Fibroblast of lung (primary cell): Measurements from ENCODE around the gene NCR2.

ENCODE experiments used
- EZH2 ChIP-seq: IDR thresholded peaks from 2 replicates; pipeline ENCODE4 v1.5.1; 2012; ENCODE audit warnings: low read length, control low read depth, mild to moderate bottlenecking; ENCODE audit errors: missing control alignments
- TF ChIP-seq, protein P1 (sequence below), 2 donors: IDR thresholded peaks in 1 of 2; conservative IDR thresholded peaks in 1 of 2; 1 replicate in 1 of 2; 2 replicates in 1 of 2; pipeline ENCODE4 v1.5.1; 2011 to 2012; ENCODE audit warnings: low read length in 2 of 2, control low read depth in 1 of 2, inconsistent platforms in 1 of 2, low read depth in 1 of 2, mild to moderate bottlenecking in 1 of 2

DNA sequence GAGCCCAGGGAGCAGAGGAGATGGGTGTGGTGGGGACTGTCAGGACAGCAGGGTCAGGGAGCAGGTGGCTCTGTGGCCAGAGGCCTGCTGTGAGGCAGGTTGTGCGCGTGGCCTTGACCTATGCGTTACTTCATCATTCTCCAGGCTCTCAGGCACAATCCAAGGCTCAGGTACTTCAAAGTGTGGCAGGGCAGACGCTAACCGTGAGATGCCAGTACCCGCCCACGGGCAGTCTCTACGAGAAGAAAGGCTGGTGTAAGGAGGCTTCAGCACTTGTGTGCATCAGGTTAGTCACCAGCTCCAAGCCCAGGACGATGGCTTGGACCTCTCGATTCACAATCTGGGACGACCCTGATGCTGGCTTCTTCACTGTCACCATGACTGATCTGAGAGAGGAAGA lies 535 bp downstream of the NCR2 start:
- no peak for TF ChIP-seq EZH2
- TF ChIP-seq, protein P1, sequence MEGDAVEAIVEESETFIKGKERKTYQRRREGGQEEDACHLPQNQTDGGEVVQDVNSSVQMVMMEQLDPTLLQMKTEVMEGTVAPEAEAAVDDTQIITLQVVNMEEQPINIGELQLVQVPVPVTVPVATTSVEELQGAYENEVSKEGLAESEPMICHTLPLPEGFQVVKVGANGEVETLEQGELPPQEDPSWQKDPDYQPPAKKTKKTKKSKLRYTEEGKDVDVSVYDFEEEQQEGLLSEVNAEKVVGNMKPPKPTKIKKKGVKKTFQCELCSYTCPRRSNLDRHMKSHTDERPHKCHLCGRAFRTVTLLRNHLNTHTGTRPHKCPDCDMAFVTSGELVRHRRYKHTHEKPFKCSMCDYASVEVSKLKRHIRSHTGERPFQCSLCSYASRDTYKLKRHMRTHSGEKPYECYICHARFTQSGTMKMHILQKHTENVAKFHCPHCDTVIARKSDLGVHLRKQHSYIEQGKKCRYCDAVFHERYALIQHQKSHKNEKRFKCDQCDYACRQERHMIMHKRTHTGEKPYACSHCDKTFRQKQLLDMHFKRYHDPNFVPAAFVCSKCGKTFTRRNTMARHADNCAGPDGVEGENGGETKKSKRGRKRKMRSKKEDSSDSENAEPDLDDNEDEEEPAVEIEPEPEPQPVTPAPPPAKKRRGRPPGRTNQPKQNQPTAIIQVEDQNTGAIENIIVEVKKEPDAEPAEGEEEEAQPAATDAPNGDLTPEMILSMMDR (conservative IDR thresholded peaks at IDR 0.05 in 1 of 2, IDR thresholded peaks at IDR 0.05 in 1 of 2; ENCODE audit: low read depth in 1 of 2, low read length in 2 of 2): no peak
